Stimulated activated CD8-positive, alpha-beta memory T cell treated with anti-CD3 and anti-CD28 coated beads, Interleukin-15, amount 100 ng/mL, for 24 hours (primary cell): Measurements from ENCODE around the gene RAP2A.

Experiments used
- DNase-seq: peaks from one replicate; pipeline ENCODE4 v3.0.0-alpha.2; 2020; ENCODE audit warnings: low read depth

RAP2A gene

DNA sequence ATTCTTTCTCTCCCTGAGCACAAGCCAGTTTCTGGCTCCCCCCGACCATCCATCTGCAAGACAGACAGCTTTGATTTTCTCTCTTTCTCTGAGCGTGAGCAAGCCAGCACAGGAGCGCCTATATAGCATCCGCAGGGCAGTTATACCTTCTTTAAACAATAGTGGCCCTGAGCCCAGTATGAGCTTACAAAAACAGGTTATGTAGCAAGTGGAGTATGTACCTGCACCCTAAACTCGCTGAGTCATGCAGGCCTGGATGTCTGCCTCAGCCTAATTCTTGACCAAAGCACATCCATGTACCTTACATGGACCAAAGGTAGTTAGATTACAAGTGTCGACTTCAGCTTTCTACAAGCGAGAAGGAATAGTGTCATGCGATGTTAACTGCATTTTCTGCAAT, 61.7 kb downstream of the RAP2A start:
- no peak for DNase-seq

DNA sequence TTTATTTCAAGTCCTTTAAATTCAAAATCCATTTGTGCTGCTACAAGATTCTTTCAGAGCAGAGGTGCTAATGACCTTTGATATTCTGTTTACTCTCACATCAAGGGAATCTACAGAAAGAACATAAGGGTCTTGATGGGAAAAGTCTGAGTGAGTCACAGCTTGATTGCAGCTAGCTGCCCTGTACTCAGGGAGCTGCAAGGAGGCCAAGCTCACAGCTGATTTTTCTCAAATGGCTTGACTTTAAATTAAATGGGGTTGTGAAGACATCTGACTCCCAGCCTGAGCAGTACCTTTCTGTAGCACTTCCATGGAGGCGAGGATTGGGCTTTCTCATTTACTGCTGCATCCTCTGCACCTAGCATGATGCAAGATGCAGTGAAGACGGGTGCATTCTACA, 62.5 kb downstream of the RAP2A start:
- DNase-seq = no peak

DNA sequence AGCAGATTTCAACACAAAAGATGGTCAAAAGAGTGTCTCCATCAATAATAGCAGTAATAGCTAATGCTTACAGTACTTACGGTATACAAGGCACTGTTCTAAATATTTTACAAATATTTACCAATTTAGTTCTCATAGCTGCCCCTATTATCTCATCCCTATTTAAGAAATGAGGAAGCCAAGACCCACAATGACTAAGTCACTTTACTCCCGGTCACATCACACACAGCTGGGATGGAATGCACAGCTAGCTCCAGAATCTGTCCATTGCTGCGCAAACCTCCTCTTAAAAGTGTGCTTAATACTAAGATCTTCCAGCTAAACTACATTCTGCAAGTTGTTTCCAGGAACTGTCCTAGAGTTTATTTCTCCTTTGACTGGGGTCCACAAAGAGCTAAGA, 63.4 kb downstream of the RAP2A start:
- DNase-seq = no peak

DNA sequence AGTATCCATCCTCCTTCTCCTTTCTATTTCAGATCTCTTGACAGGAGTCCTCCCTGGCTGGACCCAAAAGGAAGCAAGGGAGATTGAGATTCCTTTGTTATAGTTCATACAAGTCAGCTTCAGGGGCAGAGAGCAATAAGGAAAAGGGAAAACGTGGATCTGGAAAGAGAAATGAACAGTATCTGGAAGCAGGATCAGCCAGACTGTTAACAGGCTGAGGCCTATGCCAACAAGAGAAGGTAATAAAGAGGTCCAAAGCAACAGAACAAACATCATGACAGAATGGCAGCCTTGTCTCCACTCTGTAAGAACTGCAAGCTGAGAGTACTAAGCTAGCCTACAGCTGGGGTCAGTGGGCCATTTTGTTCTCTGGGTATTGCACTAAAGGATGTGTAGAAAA, 64.5 kb downstream of the RAP2A start:
- DNase-seq = no peak

DNA sequence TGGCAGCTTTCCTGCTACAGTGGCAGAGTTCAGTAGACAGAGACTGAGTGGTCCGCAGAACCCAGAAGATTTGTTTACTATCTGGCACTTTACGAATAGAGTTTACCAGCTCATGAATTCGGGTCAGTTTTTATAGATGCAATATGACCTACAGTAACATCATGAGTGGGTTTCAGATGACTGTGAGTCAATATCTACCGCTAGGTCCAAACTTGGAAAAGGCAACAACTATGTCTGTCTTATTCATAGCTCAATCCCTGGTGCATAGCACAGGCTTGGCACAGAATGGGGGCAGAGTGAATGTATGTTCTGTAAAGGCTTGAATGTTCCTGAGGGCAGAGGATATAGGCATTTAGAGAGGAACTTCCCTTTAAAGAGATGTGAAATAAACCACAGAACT, 65.2 kb downstream of the RAP2A start:
- no peak for DNase-seq

DNA sequence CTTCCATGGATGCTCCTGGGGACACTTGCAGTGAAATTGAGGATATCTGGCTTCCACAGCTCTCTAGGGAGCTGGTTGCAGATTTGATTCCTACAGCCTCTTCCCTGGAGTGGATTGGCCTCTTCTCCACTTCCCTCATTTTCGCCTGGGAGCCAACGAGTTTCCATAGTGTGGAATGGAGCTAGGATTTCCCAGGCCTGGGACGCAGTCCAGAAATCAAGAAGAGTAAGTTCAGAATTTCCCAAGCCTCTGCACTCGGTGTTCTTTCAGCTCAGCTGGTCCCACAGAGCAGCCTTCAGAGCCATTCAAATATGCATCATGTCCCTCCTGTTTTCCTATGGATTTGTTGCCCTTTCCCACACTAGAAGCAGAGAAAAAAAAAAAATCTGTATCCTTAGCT, 68.2 kb downstream of the RAP2A start:
- no peak for DNase-seq

DNA sequence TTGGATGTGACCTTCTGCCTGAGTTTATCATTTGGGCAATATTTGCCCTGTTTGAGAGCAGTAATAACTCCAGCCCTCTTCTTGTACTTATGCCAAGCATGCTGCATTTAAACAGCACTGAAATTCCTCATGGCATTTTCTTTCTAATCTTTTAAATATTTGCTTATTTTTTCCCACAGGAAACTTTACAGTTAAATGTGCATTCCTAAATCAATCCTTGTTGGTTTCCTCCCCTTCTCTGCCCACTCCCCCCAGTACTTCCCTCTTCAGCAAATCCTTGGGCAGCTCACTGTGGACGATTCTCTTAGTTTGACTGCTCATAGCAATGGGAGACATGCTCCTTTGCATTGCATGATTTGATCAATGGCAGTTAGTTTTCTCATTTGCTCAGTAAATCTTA, 68.7 kb downstream of the RAP2A start:
- no peak for DNase-seq

DNA sequence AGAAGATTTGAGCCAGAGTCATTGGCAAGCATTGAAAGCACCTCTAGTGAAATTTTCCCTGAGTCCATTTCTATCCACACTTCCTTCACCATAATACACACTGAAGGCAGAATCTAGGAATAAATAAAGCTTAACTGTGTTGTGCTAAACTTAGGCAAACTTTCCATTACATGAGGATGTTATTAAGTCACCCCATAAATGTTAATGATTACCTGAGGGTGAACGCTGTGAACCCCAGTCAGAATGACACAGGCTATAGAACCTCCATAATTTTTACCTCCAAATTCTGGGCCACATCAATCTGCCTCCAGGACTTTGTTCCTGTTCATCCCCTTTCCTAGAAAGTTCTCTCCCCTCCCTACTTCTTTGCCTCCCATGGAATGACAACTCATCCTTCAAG, 71.0 kb downstream of the RAP2A start:
- DNase-seq = no peak

DNA sequence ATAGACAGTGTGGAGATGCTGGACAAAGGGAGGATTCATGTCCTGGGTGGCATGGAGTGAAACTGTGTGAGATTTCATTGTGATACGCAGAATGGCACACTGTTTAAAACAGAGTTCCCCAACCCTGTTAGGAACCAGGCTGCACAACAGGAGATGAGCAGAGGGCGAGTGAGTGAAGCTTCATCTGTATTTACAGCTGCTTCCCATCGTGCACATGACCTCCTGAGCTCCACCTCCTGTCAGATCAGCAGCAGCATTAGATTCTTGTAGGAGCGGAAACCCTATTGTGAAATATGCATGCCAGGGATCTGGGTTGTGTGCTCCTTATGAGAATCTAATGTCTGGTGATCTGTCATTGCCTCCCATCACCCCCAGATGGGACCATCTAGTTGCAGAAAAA, 72.5 kb downstream of the RAP2A start:
- DNase-seq = no peak

DNA sequence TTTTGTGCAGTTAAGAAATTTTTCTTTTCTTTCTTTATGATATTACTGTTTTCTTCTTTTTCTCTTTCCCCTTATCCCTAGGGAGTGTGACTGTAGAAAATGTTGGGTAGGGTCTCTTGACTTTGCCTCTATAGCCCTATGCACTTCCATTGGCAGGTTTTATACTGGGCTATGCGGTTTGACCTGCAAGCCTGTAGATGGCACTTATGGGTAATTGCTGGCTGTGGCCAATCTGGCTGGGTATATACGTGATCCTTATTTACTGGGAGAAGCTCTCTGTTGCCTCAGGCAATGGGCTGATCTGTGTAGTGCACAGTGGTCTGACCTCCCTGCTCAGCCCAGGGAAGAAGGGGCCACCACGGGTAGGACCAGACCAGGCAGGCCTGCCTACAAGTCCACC, 78.8 kb downstream of the RAP2A start:
- DNase-seq = no peak

DNA sequence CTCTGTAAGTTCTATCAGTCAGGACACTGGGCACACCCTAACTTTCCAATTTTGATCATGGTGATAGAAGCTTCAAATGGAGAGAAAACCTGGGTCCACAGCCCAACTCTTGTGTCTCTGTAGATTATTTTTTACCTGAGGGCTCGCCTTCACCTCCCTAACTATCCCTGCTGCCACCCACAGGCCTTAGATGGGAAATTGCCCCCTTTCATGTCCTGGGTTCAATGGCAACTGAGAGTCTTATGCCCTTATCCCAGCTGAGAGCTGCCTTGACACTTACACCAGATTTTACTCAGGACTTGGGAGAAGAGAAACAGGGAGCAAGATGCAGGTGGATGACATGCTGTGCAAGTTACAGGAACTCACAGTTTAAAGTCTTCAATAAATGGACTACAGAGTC, 81.7 kb downstream of the RAP2A start:
- no peak for DNase-seq

DNA sequence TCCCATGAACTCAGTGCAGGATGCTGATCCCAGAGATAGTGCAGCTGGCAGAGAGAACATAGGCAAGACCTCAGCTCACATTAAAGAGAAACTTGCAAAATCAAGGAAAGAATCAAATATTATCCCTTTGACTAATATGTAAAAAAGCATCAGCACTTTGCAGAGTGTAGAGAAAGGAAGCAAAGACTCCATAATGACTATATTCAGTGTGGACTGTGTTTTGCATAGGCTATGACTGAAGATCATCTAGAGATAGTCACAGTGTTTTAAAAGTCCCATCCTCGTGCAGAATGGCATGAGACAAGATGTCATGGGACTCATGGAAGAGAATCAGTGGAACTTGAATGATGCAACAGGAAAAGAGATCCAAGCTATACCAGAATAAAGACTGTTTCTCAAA, 84.0 kb downstream of the RAP2A start:
- no peak for DNase-seq
